ENCODE results near the gene MRPL46. TPM values are rescaled to one million over a fixed set of nuclear protein-coding genes. Genes with fewer than 3 reads are reported as not detected.

The MRPL46 gene
- total and polyA plus RNA-seq, 9 of the 15 experiments (the other 6 are each of a cell fraction or from before 2014, with no cell fraction given): 41.2 to 72.2 (median 49.8) TPM

- TF ChIP-seq SNRNP70 (optimal IDR thresholded peaks at IDR 0.05; ENCODE audit: low read depth, low read length) (no peak), FOXA3 (CRISPR knock-in tag; conservative IDR thresholded peaks at IDR 0.05 in 1 of 2, IDR thresholded peaks at IDR 0.05 in 1 of 2) (no peak), ZNF282 (CRISPR knock-in tag; IDR thresholded peaks at IDR 0.05) (no peak), CHAMP1 (IDR thresholded peaks at IDR 0.05) (no peak), VEZF1 (CRISPR knock-in tag; IDR thresholded peaks at IDR 0.05) (no peak; the same call in 1 of the 2 replicates), LARP7 (IDR thresholded peaks at IDR 0.05) (no peak), MCM5 (IDR thresholded peaks at IDR 0.05; ENCODE audit: low read depth) (no peak), ZNF583 (CRISPR knock-in tag; IDR thresholded peaks at IDR 0.05) (no peak), NELFE (IDR thresholded peaks at IDR 0.05; ENCODE audit: insufficient read depth, insufficient read length) (no peak), TARDBP (IDR thresholded peaks at IDR 0.05) (no peak), ZNF77 (CRISPR knock-in tag; IDR thresholded peaks at IDR 0.05) (no peak), NR3C1 (CRISPR knock-in tag; IDR thresholded peaks at IDR 0.05) (no peak), CBX2 (IDR thresholded peaks at IDR 0.05; ENCODE audit: insufficient read depth, low read length, poor library complexity, severe bottlenecking) (no peak), ZNF184 (CRISPR knock-in tag; IDR thresholded peaks at IDR 0.05) (no peak), ZNF668 (CRISPR knock-in tag; IDR thresholded peaks at IDR 0.05) (no peak), NR0B1 (IDR thresholded peaks at IDR 0.05; ENCODE audit: partially characterized antibody) (no peak), SREBF1 (IDR thresholded peaks at IDR 0.05; ENCODE audit: borderline replicate concordance, low read depth, low read length) (no peak), USF2 (CRISPR knock-in tag; IDR thresholded peaks at IDR 0.05) (no peak), KDM1A (IDR thresholded peaks at IDR 0.05) (peak in 1 of 2 experiments; percentile 55; a peak in 2 of 4 replicates), MAFG (tag; conservative IDR thresholded peaks at IDR 0.05) (peak; percentile 77), ZNF212 (CRISPR knock-in tag; IDR thresholded peaks at IDR 0.05) (no peak), ZNF584 (CRISPR knock-in tag; IDR thresholded peaks at IDR 0.05; ENCODE audit: low read depth) (no peak), ZNF695 (CRISPR knock-in tag; IDR thresholded peaks at IDR 0.05) (no peak), TCF15 (CRISPR knock-in tag; IDR thresholded peaks at IDR 0.05) (no peak), SMARCE1 (IDR thresholded peaks at IDR 0.05) (peak; percentile 66; the same call in 1 of the 2 replicates)
Observed at GRCh38 chr15:88465633-88466224, 1.5 kb downstream of the MRPL46 start (continued).

Data from K562 (cell line).